H1 (cell line): ENCODE results near the gene MPHOSPH9. TPM values are rescaled to one million over a fixed set of nuclear protein-coding genes. Genes with fewer than 3 reads are reported as not detected.

ENCODE experiments used
- CHD1 ChIP-seq: IDR thresholded peaks from 2 replicates; pipeline ENCODE4 v1.6.1; 2012; ENCODE audit warnings: low read depth, low read length, improper control_type of control experiment
- KDM5A ChIP-seq: fragments of 200-600 bp; IDR thresholded peaks from 2 replicates; pipeline ENCODE4 v1.7.1; 2012; ENCODE audit warnings: mild to moderate bottlenecking, low read length, inconsistent platforms, mixed read lengths
- SAP30 ChIP-seq: fragments of 300-600 bp; sonication (generic); IDR thresholded peaks from 2 replicates; pipeline ENCODE4 v1.7.1; 2012; ENCODE audit warnings: low read length, moderate library complexity, mild to moderate bottlenecking, inconsistent platforms; ENCODE audit not compliant: insufficient read depth, insufficient replicate concordance
- polyA plus RNA-seq, 7 experiments: library from polyadenylated mRNA; depleted of rRNA in 3 of 7; stranded (reverse) in 5 of 7; unstranded in 2 of 7; fragments of >200 nt in 5 of 7; fragments of 200-250 nt in 2 of 7; gene quantifications; 1 replicate in 5 of 7; 2 replicates in 1 of 7; 4 replicates in 1 of 7; pipeline versions ENCODE4 v1.2.1 to v1.2.3, GENCODE V29; 2011 to 2013; ENCODE audit warnings: missing spikeins in 2 of 7, mixed read lengths in 2 of 7
- total RNA-seq: library from RNA; stranded (reverse); fragmentation: NEBNext Ultra II Directional; extraction: Animal tissue kit (Norgen Biotek cat#: 25700); gene quantifications from 2 replicates; pipeline ENCODE4 v1.2.1, GENCODE V29; 2021
- TF ChIP-seq, protein P1 (sequence below): fragments of 300-600 bp; sonication (generic); IDR thresholded peaks from 2 replicates; pipeline ENCODE4 v1.7.1; 2012; ENCODE audit warnings: low read length, moderate library complexity, mild to moderate bottlenecking, inconsistent platforms; ENCODE audit not compliant: insufficient replicate concordance

The MPHOSPH9 gene
- total and polyA plus RNA-seq, 2 of the 8 experiments (the other 6 are each of a cell fraction or from before 2014, with no cell fraction given): 8.8 to 48.8 TPM

DNA sequence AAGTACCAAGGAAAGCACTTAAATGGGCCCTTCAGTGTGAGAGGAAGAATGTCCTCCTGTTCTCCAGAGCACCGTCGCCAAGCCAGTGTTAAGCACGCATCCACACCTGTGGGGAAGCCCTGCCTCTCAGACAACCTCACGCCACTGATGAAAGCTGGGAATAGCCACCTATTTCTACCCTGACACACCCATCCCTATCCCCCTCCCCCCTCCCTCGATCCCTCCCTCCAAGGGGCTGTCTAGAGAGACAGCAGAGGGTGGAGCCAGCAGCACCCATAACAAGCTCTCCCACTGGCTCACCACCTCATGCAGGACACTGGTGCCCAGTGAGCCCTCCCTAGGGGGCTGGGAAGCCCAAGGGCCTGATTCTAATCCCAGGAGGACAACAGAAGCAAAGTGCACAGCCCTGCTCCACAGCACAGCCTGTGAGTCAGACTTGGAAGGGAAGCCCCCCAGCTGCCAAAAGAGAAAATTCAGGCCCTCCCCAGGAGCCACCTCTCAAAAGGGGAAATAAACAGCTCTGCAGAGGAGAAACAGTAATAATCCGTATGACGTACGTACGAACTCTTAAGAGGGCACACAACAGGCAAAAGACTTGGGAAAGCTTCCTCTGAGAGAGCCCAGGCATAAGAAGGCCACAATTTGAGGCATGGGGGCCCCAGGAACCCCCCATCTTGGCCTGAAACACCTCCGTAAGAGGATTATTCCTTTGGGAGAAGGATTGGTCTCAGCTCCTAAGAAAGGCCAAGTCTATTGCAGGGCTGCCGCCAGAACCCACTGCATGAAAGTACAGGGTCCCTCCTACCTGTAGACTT lies 89.8 kb downstream of the MPHOSPH9 start (continued):
- TF ChIP-seq, protein P1, sequence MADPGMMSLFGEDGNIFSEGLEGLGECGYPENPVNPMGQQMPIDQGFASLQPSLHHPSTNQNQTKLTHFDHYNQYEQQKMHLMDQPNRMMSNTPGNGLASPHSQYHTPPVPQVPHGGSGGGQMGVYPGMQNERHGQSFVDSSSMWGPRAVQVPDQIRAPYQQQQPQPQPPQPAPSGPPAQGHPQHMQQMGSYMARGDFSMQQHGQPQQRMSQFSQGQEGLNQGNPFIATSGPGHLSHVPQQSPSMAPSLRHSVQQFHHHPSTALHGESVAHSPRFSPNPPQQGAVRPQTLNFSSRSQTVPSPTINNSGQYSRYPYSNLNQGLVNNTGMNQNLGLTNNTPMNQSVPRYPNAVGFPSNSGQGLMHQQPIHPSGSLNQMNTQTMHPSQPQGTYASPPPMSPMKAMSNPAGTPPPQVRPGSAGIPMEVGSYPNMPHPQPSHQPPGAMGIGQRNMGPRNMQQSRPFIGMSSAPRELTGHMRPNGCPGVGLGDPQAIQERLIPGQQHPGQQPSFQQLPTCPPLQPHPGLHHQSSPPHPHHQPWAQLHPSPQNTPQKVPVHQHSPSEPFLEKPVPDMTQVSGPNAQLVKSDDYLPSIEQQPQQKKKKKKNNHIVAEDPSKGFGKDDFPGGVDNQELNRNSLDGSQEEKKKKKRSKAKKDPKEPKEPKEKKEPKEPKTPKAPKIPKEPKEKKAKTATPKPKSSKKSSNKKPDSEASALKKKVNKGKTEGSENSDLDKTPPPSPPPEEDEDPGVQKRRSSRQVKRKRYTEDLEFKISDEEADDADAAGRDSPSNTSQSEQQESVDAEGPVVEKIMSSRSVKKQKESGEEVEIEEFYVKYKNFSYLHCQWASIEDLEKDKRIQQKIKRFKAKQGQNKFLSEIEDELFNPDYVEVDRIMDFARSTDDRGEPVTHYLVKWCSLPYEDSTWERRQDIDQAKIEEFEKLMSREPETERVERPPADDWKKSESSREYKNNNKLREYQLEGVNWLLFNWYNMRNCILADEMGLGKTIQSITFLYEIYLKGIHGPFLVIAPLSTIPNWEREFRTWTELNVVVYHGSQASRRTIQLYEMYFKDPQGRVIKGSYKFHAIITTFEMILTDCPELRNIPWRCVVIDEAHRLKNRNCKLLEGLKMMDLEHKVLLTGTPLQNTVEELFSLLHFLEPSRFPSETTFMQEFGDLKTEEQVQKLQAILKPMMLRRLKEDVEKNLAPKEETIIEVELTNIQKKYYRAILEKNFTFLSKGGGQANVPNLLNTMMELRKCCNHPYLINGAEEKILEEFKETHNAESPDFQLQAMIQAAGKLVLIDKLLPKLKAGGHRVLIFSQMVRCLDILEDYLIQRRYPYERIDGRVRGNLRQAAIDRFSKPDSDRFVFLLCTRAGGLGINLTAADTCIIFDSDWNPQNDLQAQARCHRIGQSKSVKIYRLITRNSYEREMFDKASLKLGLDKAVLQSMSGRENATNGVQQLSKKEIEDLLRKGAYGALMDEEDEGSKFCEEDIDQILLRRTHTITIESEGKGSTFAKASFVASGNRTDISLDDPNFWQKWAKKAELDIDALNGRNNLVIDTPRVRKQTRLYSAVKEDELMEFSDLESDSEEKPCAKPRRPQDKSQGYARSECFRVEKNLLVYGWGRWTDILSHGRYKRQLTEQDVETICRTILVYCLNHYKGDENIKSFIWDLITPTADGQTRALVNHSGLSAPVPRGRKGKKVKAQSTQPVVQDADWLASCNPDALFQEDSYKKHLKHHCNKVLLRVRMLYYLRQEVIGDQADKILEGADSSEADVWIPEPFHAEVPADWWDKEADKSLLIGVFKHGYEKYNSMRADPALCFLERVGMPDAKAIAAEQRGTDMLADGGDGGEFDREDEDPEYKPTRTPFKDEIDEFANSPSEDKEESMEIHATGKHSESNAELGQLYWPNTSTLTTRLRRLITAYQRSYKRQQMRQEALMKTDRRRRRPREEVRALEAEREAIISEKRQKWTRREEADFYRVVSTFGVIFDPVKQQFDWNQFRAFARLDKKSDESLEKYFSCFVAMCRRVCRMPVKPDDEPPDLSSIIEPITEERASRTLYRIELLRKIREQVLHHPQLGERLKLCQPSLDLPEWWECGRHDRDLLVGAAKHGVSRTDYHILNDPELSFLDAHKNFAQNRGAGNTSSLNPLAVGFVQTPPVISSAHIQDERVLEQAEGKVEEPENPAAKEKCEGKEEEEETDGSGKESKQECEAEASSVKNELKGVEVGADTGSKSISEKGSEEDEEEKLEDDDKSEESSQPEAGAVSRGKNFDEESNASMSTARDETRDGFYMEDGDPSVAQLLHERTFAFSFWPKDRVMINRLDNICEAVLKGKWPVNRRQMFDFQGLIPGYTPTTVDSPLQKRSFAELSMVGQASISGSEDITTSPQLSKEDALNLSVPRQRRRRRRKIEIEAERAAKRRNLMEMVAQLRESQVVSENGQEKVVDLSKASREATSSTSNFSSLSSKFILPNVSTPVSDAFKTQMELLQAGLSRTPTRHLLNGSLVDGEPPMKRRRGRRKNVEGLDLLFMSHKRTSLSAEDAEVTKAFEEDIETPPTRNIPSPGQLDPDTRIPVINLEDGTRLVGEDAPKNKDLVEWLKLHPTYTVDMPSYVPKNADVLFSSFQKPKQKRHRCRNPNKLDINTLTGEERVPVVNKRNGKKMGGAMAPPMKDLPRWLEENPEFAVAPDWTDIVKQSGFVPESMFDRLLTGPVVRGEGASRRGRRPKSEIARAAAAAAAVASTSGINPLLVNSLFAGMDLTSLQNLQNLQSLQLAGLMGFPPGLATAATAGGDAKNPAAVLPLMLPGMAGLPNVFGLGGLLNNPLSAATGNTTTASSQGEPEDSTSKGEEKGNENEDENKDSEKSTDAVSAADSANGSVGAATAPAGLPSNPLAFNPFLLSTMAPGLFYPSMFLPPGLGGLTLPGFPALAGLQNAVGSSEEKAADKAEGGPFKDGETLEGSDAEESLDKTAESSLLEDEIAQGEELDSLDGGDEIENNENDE: no peak
- TF ChIP-seq CHD1 (no peak), KDM5A (no peak), SAP30 (no peak)
